GM12878 (cell line): Measurements from ENCODE around the gene NUBPL. TPM values are rescaled to one million over a fixed set of nuclear protein-coding genes. Genes with fewer than 3 reads are reported as not detected.

ENCODE experiments used
- ATAC-seq: fragments of 200-7000 bp; cut with Tn5 transposase; 3 replicates; pipeline ENCODE4 v1.9.1; 2020; ENCODE audit warnings: mild to moderate bottlenecking, moderate library complexity
- BruUV-seq: library from RNA; stranded (reverse); fragments of 400-500 nt; replicated peaks from 2 replicates; lab custom pipeline; 2021; lab: Mats Ljungman, UMichigan
- CTCF ChIA-PET: fragments of 300-600 bp; sonication (Branson Sonifier 250); formaldehyde crosslinking; extraction: SDS; loops from one replicate; lab custom pipeline; 2021; ENCODE audit warnings: inconsistent platforms; lab: Yijun Ruan, JAX
- POLR2A ChIA-PET: fragments of 350-600 bp; formaldehyde crosslinking; extraction: SDS; loops from one replicate; lab custom pipeline; 2021; ENCODE audit warnings: inconsistent platforms; lab: Charles Lee
- RAD21 ChIA-PET: fragments of 300-600 bp; sonication (Branson Sonifier 250); formaldehyde crosslinking; loops from one replicate; lab custom pipeline; 2023; ENCODE audit warnings: antibody characterized with exemption; ENCODE audit not compliant: unreplicated experiment; lab: Charles Lee
- SMC1A ChIA-PET: fragments of 300-600 bp; sonication (Branson Sonifier 250); formaldehyde crosslinking; loops from one replicate; lab custom pipeline; 2023; ENCODE audit not compliant: unreplicated experiment, uncharacterized antibody; lab: Charles Lee
- DNase-seq: peaks from one replicate; pipeline ENCODE4 v3.0.0-alpha.2; 2011; ENCODE audit warnings: low read depth, low spot score
- FAIRE-seq: peaks from 3 replicates; lab custom pipeline; 2011; peaks lifted over from hg19 to GRCh38; lab: Jason Lieb, UNC
- H2AFZ ChIP-seq: 2 replicates; pipeline ENCODE4 v1.6.0; 2011; ENCODE audit warnings: low read depth, low read length, control low read depth; ENCODE audit not compliant: control insufficient read depth
- H3K27ac ChIP-seq: 2 replicates; pipeline ENCODE4 v1.5.1; 2011; ENCODE audit warnings: control low read depth; ENCODE audit not compliant: control insufficient read depth, insufficient read depth
- H3K27me3 ChIP-seq, 2 experiments: replicated peaks in 1 of 2; 2 replicates each; pipeline versions ENCODE4 v1.6.0 to v1.6.1; 2011; ENCODE audit warnings: low read length in 1 of 2; ENCODE audit not compliant: control insufficient read depth in 2 of 2, insufficient read depth in 2 of 2
- H3K36me3 ChIP-seq, 2 experiments: 2 replicates each; pipeline ENCODE4 v1.5.1; 2011; ENCODE audit warnings: low read length in 1 of 2; ENCODE audit not compliant: control insufficient read depth in 2 of 2, insufficient read depth in 2 of 2
- H3K4me1 ChIP-seq: 2 replicates; pipeline ENCODE4 v1.6.1; 2011; ENCODE audit warnings: mild to moderate bottlenecking, low read length, moderate library complexity, mixed read lengths; ENCODE audit not compliant: control insufficient read depth, insufficient read depth
- H3K4me2 ChIP-seq: 2 replicates; pipeline ENCODE4 v1.6.0; 2011; ENCODE audit warnings: control low read depth; ENCODE audit not compliant: control insufficient read depth, insufficient read depth
- H3K4me3 ChIP-seq: fragments of 200-600 bp; sonication (generic); 2 replicates; pipeline ENCODE4 v1.5.1; 2016
- H3K79me2 ChIP-seq: 2 replicates; pipeline ENCODE4 v1.6.0; 2011; ENCODE audit warnings: low read length; ENCODE audit not compliant: control insufficient read depth, insufficient read depth
- H3K9ac ChIP-seq: 2 replicates; pipeline ENCODE4 v1.8.0; 2011; ENCODE audit warnings: low read length, control low read depth, mixed read lengths; ENCODE audit not compliant: control insufficient read depth, insufficient read depth
- H3K9me3 ChIP-seq: replicated peaks from 3 replicates; pipeline ENCODE4 v1.5.1; 2011; ENCODE audit warnings: mild to moderate bottlenecking, low read length; ENCODE audit not compliant: control insufficient read depth, insufficient read depth
- H4K20me1 ChIP-seq: 2 replicates; pipeline ENCODE4 v1.6.0; 2011; ENCODE audit not compliant: control insufficient read depth, insufficient read depth
- BACH1 ChIP-seq: fragments of 450-650 bp; IDR thresholded peaks from 2 replicates; pipeline ENCODE4 v1.6.1; 2017; ENCODE audit warnings: mild to moderate bottlenecking, borderline replicate concordance
- NFIC ChIP-seq: IDR thresholded peaks from 2 replicates; pipeline ENCODE4 v1.6.1; 2012; ENCODE audit warnings: low read depth, mild to moderate bottlenecking, inconsistent platforms, low read length, moderate library complexity
- POLR2AphosphoS2 ChIP-seq: IDR thresholded peaks from 2 replicates; pipeline ENCODE4 v1.6.1; 2011; ENCODE audit warnings: low read depth, mild to moderate bottlenecking, low read length, improper control_type of control experiment, moderate library complexity
- SIX5 ChIP-seq: IDR thresholded peaks from 2 replicates; pipeline ENCODE4 v1.6.1; 2011; ENCODE audit warnings: mild to moderate bottlenecking, low read depth, low read length, moderate library complexity; ENCODE audit not compliant: severe bottlenecking
- TCF12 ChIP-seq: IDR thresholded peaks from 2 replicates; pipeline ENCODE4 v1.6.1; 2011; ENCODE audit warnings: low read depth, mild to moderate bottlenecking, low read length
- in situ Hi-C: fragments of 300-500 bp; cut with MboI; formaldehyde crosslinking; loops from 9 replicates; pipeline ENCODE4 v1.14.3; 2018; ENCODE audit warnings: mixed read lengths
- intact Hi-C: fragments of 100-400 bp; cut with micrococcal nuclease; formaldehyde crosslinking; loops from one replicate; pipeline ENCODE4 v1.14.2; 2022; ENCODE audit not compliant: unreplicated experiment
- polyA plus RNA-seq, 11 experiments: library from polyadenylated mRNA; depleted of rRNA in 4 of 11; unstranded in 6 of 11; stranded (reverse) in 5 of 11; fragments of >200 nt; fragmentation: Nextera tagmentation in 4 of 11; fragmentation: Illumina TruSeq in 1 of 11; extraction: Ambion mirVana in 4 of 11; extraction: Trizol in 1 of 11; gene quantifications; 1 replicate in 1 of 11; 2 replicates in 10 of 11; pipeline versions ENCODE4 v1.2.1 to v1.2.3, GENCODE V29; 2011 to 2016; ENCODE audit warnings: inconsistent platforms in 2 of 11, missing spikeins in 2 of 11, low read depth in 1 of 11
- total RNA-seq, 4 experiments: library from RNA; depleted of rRNA in 3 of 4; stranded (reverse); fragments of >200 nt in 3 of 4; fragmentation: Illumina TruSeq in 1 of 4; extraction: Trizol in 1 of 4; gene quantifications; 2 replicates each; pipeline versions ENCODE4 v1.2.1 to v1.2.3, GENCODE V29; 2013 to 2021
- TF ChIP-seq, protein P1 (sequence below): fragments of 450-650 bp; formaldehyde crosslinking; IDR thresholded peaks from 2 replicates; pipeline ENCODE4 v1.4.0; 2020; ENCODE audit warnings: mild to moderate bottlenecking, moderate library complexity
- TF ChIP-seq, protein P2 (sequence below): IDR thresholded peaks from 2 replicates; pipeline ENCODE4 v1.6.1; 2012; ENCODE audit warnings: low read depth, low read length, improper control_type of control experiment
- TF ChIP-seq, protein P3 (sequence below): IDR thresholded peaks from 2 replicates; pipeline ENCODE4 v1.6.1; 2011; ENCODE audit warnings: borderline replicate concordance, low read depth, mild to moderate bottlenecking, moderate library complexity, low read length; ENCODE audit not compliant: insufficient read depth, poor library complexity, severe bottlenecking

Gene NUBPL
- total and polyA plus RNA-seq, 10 of the 15 experiments (the other 5 are each of a cell fraction or from before 2014, with no cell fraction given) = 3.4 to 11.6 (median 8.1) TPM

DNA sequence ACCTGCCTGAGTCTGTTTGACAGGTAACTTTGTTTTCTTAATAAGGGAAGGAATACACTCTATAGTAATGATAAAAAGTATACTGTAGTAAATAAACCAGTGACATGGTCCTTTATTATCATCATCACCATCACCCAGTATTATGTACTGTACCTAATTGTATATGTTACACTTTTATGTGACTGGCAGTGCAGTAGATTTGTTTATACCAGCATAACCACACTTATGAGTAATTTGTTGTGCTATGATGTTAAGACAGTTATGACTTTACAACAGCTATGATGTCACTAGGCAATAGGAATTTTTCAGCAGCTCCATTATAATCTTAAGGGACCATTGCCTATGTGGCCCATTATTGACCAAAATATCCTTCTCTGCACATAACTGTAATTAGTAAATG lies 155.0 kb downstream of the NUBPL start:
- DNase-seq = no peak
- intact Hi-C loops = no loop called here
- POLR2A ChIA-PET = no interaction called here
- RAD21 ChIA-PET = no interaction called here
- H3K4me3 ChIP-seq = no peak overlapping the region
- FAIRE-seq = no peak
- TF ChIP-seq TCF12 = no peak
- no peak for TF ChIP-seq NFIC
- TF ChIP-seq POLR2AphosphoS2 = no peak
- TF ChIP-seq SIX5 = no peak
- TF ChIP-seq, protein P1, sequence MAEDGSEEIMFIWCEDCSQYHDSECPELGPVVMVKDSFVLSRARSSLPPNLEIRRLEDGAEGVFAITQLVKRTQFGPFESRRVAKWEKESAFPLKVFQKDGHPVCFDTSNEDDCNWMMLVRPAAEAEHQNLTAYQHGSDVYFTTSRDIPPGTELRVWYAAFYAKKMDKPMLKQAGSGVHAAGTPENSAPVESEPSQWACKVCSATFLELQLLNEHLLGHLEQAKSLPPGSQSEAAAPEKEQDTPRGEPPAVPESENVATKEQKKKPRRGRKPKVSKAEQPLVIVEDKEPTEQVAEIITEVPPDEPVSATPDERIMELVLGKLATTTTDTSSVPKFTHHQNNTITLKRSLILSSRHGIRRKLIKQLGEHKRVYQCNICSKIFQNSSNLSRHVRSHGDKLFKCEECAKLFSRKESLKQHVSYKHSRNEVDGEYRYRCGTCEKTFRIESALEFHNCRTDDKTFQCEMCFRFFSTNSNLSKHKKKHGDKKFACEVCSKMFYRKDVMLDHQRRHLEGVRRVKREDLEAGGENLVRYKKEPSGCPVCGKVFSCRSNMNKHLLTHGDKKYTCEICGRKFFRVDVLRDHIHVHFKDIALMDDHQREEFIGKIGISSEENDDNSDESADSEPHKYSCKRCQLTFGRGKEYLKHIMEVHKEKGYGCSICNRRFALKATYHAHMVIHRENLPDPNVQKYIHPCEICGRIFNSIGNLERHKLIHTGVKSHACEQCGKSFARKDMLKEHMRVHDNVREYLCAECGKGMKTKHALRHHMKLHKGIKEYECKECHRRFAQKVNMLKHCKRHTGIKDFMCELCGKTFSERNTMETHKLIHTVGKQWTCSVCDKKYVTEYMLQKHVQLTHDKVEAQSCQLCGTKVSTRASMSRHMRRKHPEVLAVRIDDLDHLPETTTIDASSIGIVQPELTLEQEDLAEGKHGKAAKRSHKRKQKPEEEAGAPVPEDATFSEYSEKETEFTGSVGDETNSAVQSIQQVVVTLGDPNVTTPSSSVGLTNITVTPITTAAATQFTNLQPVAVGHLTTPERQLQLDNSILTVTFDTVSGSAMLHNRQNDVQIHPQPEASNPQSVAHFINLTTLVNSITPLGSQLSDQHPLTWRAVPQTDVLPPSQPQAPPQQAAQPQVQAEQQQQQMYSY (CRISPR knock-in tag) = no peak
- TF ChIP-seq, protein P2, sequence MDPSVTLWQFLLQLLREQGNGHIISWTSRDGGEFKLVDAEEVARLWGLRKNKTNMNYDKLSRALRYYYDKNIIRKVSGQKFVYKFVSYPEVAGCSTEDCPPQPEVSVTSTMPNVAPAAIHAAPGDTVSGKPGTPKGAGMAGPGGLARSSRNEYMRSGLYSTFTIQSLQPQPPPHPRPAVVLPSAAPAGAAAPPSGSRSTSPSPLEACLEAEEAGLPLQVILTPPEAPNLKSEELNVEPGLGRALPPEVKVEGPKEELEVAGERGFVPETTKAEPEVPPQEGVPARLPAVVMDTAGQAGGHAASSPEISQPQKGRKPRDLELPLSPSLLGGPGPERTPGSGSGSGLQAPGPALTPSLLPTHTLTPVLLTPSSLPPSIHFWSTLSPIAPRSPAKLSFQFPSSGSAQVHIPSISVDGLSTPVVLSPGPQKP = no peak
- TF ChIP-seq, protein P3, sequence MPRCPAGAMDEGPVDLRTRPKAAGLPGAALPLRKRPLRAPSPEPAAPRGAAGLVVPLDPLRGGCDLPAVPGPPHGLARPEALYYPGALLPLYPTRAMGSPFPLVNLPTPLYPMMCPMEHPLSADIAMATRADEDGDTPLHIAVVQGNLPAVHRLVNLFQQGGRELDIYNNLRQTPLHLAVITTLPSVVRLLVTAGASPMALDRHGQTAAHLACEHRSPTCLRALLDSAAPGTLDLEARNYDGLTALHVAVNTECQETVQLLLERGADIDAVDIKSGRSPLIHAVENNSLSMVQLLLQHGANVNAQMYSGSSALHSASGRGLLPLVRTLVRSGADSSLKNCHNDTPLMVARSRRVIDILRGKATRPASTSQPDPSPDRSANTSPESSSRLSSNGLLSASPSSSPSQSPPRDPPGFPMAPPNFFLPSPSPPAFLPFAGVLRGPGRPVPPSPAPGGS = no peak
- no peak for TF ChIP-seq BACH1
- TF ChIP-seq, all 136 proteins: peak for 0
- H3K36me3 ChIP-seq = no peaks in the 10 kb centered on the region
- H2AFZ ChIP-seq = no peak overlapping the region
- H4K20me1 ChIP-seq = no peaks in the 10 kb centered on the region
- CTCF ChIA-PET = no interaction called here
- H3K27me3 ChIP-seq = no peaks in the 10 kb centered on the region
- H3K27ac ChIP-seq = no peak overlapping the region
- H3K9me3 ChIP-seq = no peaks in the 10 kb centered on the region
- H3K4me1 ChIP-seq = no peaks in the 10 kb centered on the region
- in situ Hi-C loops = no loop called here
- H3K4me2 ChIP-seq = no peak overlapping the region
- H3K79me2 ChIP-seq = no peaks in the 10 kb centered on the region
- ATAC-seq = no peak; the same call in 2 of the 3 replicates
- no TSS peak for BruUV-seq
- H3K9ac ChIP-seq = no peak overlapping the region
- SMC1A ChIA-PET = no interaction called here
